Skeletal muscle tissue (tissue), 4 donors: ENCODE data around the gene HPCAL4. TPM values are rescaled to one million over a fixed set of nuclear protein-coding genes. Genes with fewer than 3 reads are reported as not detected.

Source experiments
- H3K27ac ChIP-seq: one replicate; pipeline ENCODE4 v1.7.0; 2013; ENCODE audit warnings: mild to moderate bottlenecking, low read depth, low read length, inconsistent platforms
- H3K27me3 ChIP-seq, 3 donors: one replicate each; pipeline ENCODE4 v1.7.0; 2013; ENCODE audit warnings: low read length in 3 of 3; ENCODE audit not compliant: control insufficient read depth in 3 of 3, insufficient read depth in 3 of 3
- H3K36me3 ChIP-seq, 3 donors: one replicate each; pipeline ENCODE4 v1.7.0; 2013; ENCODE audit warnings: low read length in 3 of 3; ENCODE audit not compliant: control insufficient read depth in 3 of 3, insufficient read depth in 3 of 3
- H3K4me1 ChIP-seq, 3 donors: one replicate each; pipeline ENCODE4 v1.7.0; 2013; ENCODE audit warnings: low read length in 3 of 3, mild to moderate bottlenecking in 3 of 3; ENCODE audit not compliant: control insufficient read depth in 3 of 3, insufficient read depth in 3 of 3
- H3K4me3 ChIP-seq, 3 donors: one replicate each; pipeline ENCODE4 v1.7.0; 2013; ENCODE audit warnings: low read length in 3 of 3
- H3K9ac ChIP-seq, 3 donors: one replicate each; pipeline ENCODE4 v1.7.0; 2013; ENCODE audit warnings: low read length in 3 of 3, mild to moderate bottlenecking in 3 of 3, moderate library complexity in 2 of 3, low read depth in 1 of 3
- H3K9me3 ChIP-seq, 3 donors: one replicate each; pipeline ENCODE4 v1.7.0; 2013; ENCODE audit warnings: low read length in 3 of 3; ENCODE audit not compliant: control insufficient read depth in 3 of 3
- total RNA-seq: library from RNA; depleted of rRNA; stranded (reverse); fragments of >200 nt; gene quantifications from one replicate; pipeline ENCODE4 v1.2.3, GENCODE V29; 2014
- donor health status: Osteomylitis.

HPCAL4 gene
- total RNA-seq, 1 donor from 2014 or later, result 0.52 TPM

GRCh38 chr1:39707506-39707905 lies 16.3 kb upstream of the HPCAL4 start:
- Histone ChIP-seq H3K9me3 (no peaks in the 10 kb centered on the region), H3K4me3 (no peak overlapping the region), H3K27me3 (no peaks in the 10 kb centered on the region), H3K36me3 (no peaks in the 10 kb centered on the region), H3K27ac (no peak overlapping the region), H3K4me1 (no peaks in the 10 kb centered on the region), H3K9ac (no peak overlapping the region)

- no peak overlapping the region for H3K27ac ChIP-seq
- no peak overlapping the region for H3K9ac ChIP-seq
- H3K27me3 ChIP-seq, result no peaks in the 10 kb centered on the region
- H3K9me3 ChIP-seq, result no peaks in the 10 kb centered on the region
- H3K4me1 ChIP-seq, result no peaks in the 10 kb centered on the region
- no peaks in the 10 kb centered on the region for H3K36me3 ChIP-seq
- no peak overlapping the region for H3K4me3 ChIP-seq
These were observed 13.5 kb upstream of the HPCAL4 start for GRCh38 chr1:39704757-39705156.

- Histone ChIP-seq H3K27ac (no peak overlapping the region), H3K4me1 (no peaks in the 10 kb centered on the region), H3K9me3 (no peaks in the 10 kb centered on the region), H3K36me3 (no peaks in the 10 kb centered on the region), H3K27me3 (no peaks in the 10 kb centered on the region), H3K4me3 (no peak overlapping the region), H3K9ac (no peak overlapping the region)
These were observed 9.8 kb upstream of the HPCAL4 start for GRCh38 chr1:39701049-39701439.

GRCh38 chr1:39700348-39700747 lies 9.1 kb upstream of the HPCAL4 start:
- Histone ChIP-seq H3K27ac (no peak overlapping the region), H3K4me1 (peaks cover 3% of the 10 kb centered on the region in 3 donors), H3K9me3 (no peaks in the 10 kb centered on the region), H3K9ac (no peak overlapping the region), H3K4me3 (no peak overlapping the region), H3K27me3 (no peaks in the 10 kb centered on the region), H3K36me3 (no peaks in the 10 kb centered on the region)

GRCh38 chr1:39699419-39699818 lies 8.2 kb upstream of the HPCAL4 start:
- H3K27ac ChIP-seq, result no peak overlapping the region
- no peaks in the 10 kb centered on the region for H3K36me3 ChIP-seq
- H3K27me3 ChIP-seq, result no peaks in the 10 kb centered on the region
- peaks cover 10 to 12% (median 11%) of the 10 kb centered on the region in 3 donors for H3K4me1 ChIP-seq
- H3K9me3 ChIP-seq, result no peaks in the 10 kb centered on the region
- H3K9ac ChIP-seq, result no peak overlapping the region
- no peak overlapping the region for H3K4me3 ChIP-seq

- peaks cover 14 to 18% (median 17%) of the 10 kb centered on the region in 3 donors for H3K4me1 ChIP-seq
- no peak overlapping the region for H3K27ac ChIP-seq
- no peak overlapping the region for H3K4me3 ChIP-seq
- no peaks in the 10 kb centered on the region for H3K9me3 ChIP-seq
- H3K36me3 ChIP-seq, result no peaks in the 10 kb centered on the region
- no peak overlapping the region for H3K9ac ChIP-seq
- peaks cover 0 to under 1% (median 0%) of the 10 kb centered on the region in 3 donors for H3K27me3 ChIP-seq
These were observed 7.3 kb upstream of the HPCAL4 start for GRCh38 chr1:39698568-39698967.

GRCh38 chr1:39696448-39696847 lies 5.2 kb upstream of the HPCAL4 start:
- Histone ChIP-seq H3K36me3 (no peaks in the 10 kb centered on the region), H3K27me3 (peaks cover 7 to 13% (median 9%) of the 10 kb centered on the region in 3 donors), H3K4me1 (peaks cover 26 to 31% (median 29%) of the 10 kb centered on the region in 3 donors), H3K4me3 (no peak overlapping the region), H3K9ac (no peak overlapping the region), H3K27ac (no peak overlapping the region), H3K9me3 (no peaks in the 10 kb centered on the region)

GRCh38 chr1:39695016-39695415 lies 3.8 kb upstream of the HPCAL4 start:
- H3K4me3 ChIP-seq, result no peak overlapping the region
- H3K4me1 ChIP-seq, result peaks cover 34 to 38% (median 37%) of the 10 kb centered on the region in 3 donors
- H3K27ac ChIP-seq, result peak overlapping the region; percentile 67
- H3K27me3 ChIP-seq, result peaks cover 13 to 22% (median 17%) of the 10 kb centered on the region in 3 donors
- no peaks in the 10 kb centered on the region for H3K9me3 ChIP-seq
- H3K36me3 ChIP-seq, result no peaks in the 10 kb centered on the region
- no peak overlapping the region for H3K9ac ChIP-seq

- peaks cover 17 to 25% (median 17%) of the 10 kb centered on the region in 3 donors for H3K27me3 ChIP-seq
- no peak overlapping the region for H3K4me3 ChIP-seq
- peak overlapping the region; percentile 67 for H3K27ac ChIP-seq
- no peak overlapping the region for H3K9ac ChIP-seq
- H3K9me3 ChIP-seq, result no peaks in the 10 kb centered on the region
- H3K36me3 ChIP-seq, result no peaks in the 10 kb centered on the region
- H3K4me1 ChIP-seq, result peaks cover 34 to 38% (median 37%) of the 10 kb centered on the region in 3 donors
These were observed 2.8 kb upstream of the HPCAL4 start for GRCh38 chr1:39694026-39694425.

GRCh38 chr1:39692152-39693074 lies 1.2 kb upstream of the HPCAL4 start:
- no peaks in the 10 kb centered on the region for H3K9me3 ChIP-seq
- no peaks in the 10 kb centered on the region for H3K36me3 ChIP-seq
- peaks cover 34 to 38% (median 37%) of the 10 kb centered on the region in 3 donors for H3K4me1 ChIP-seq
- H3K4me3 ChIP-seq, result peak overlapping the region in 2 of 3 donors; percentile 58 to 70
- peak overlapping the region in 2 of 3 donors; percentile 32 to 33 for H3K9ac ChIP-seq
- peaks cover 19 to 32% (median 24%) of the 10 kb centered on the region in 3 donors for H3K27me3 ChIP-seq
- no peak overlapping the region for H3K27ac ChIP-seq
